ENCODE data around the gene EHD1. TPM values are rescaled to one million over a fixed set of nuclear protein-coding genes. Genes with fewer than 3 reads are reported as not detected.

EHD1 gene
- total RNA-seq, 1 donor from 2014 or later: 357 TPM

GRCh38 chr11:64896448-64897022 is 18.1 kb upstream of the EHD1 start:
- Mint-ChIP-seq H3K4me1 (peaks cover 30% of the 10 kb centered on the region), H3K4me3 (no peak overlapping the region), H3K36me3 (ENCODE audit: low read depth) (peaks cover 47% of the 10 kb centered on the region), H3K27ac (no peak overlapping the region), H3K9me3 (no peaks in the 10 kb centered on the region), H3K27me3 (no peaks in the 10 kb centered on the region)
- no peak for ATAC-seq (ENCODE audit: low read depth)
- no peak for DNase-seq
- ChIA-PET POLR2A (interaction anchor here (0.6 to 27.8 kb wide), 3 partner anchors 9 to 824 kb away, joined by 3 to 1194 read pairs (median 4); partner anchors contain the start of genes CDC42BPG and RNASEH2C), CTCF (interaction anchor here (1.0 to 13.0 kb wide), 2 partner anchors 43 to 51 kb away, joined by 3 to 310 read pairs; partner anchors contain the start of gene CDC42BPG)
- TF ChIP-seq CTCF (IDR thresholded peaks at IDR 0.05): no peak
- intact Hi-C loops (cut with micrococcal nuclease): no loop called here

GRCh38 chr11:64894812-64895452 is 16.5 kb upstream of the EHD1 start:
- Mint-ChIP-seq H3K36me3 (ENCODE audit: low read depth) (peaks cover 36% of the 10 kb centered on the region), H3K4me1 (peaks cover 26% of the 10 kb centered on the region), H3K27me3 (no peaks in the 10 kb centered on the region), H3K4me3 (no peak overlapping the region), H3K9me3 (no peaks in the 10 kb centered on the region), H3K27ac (no peak overlapping the region)
- ChIA-PET POLR2A (interaction anchor here (0.6 to 27.8 kb wide), 3 partner anchors 18 to 86 kb away, joined by 7 to 1194 read pairs (median 11); partner anchors contain the start of gene CDC42BPG), CTCF (interaction anchor here (1.0 to 13.0 kb wide), 9 partner anchors 10 to 109 kb away, joined by 3 to 310 read pairs (median 4); partner anchors contain the start of genes CDC42BPG and EHD1)
- TF ChIP-seq CTCF (IDR thresholded peaks at IDR 0.05): no peak
- DNase-seq: no peak
- no peak for ATAC-seq (ENCODE audit: low read depth)
- intact Hi-C loops (cut with micrococcal nuclease): loop anchor here (1.0 to 2.0 kb wide), 4 partner anchors 48 to 152 kb away; partner anchors contain the start of gene MAP4K2

- Mint-ChIP-seq H3K36me3 (ENCODE audit: low read depth) (peaks cover 29% of the 10 kb centered on the region), H3K9me3 (no peaks in the 10 kb centered on the region), H3K27me3 (no peaks in the 10 kb centered on the region), H3K27ac (no peak overlapping the region), H3K4me1 (peaks cover 26% of the 10 kb centered on the region), H3K4me3 (no peak overlapping the region)
- intact Hi-C loops (cut with micrococcal nuclease): loop anchor here (1.0 to 2.0 kb wide), 4 partner anchors 47 to 151 kb away; partner anchors contain the start of gene MAP4K2
- ChIA-PET CTCF (interaction anchor here (0.8 to 13.0 kb wide), 13 partner anchors 9 to 109 kb away, joined by 3 to 310 read pairs (median 3); partner anchors contain the start of genes CDC42BPG and EHD1), POLR2A (interaction anchor here (1.7 to 27.8 kb wide), 2 partner anchors 18 to 37 kb away, joined by 11 to 1194 read pairs; partner anchors contain the start of gene CDC42BPG)
- DNase-seq (peak; percentile 93), ATAC-seq (ENCODE audit: low read depth) (peak; percentile 99)
- peak; percentile 67 for TF ChIP-seq CTCF (IDR thresholded peaks at IDR 0.05)
These were observed 15.8 kb upstream of the EHD1 start for GRCh38 chr11:64894070-64894811.

GRCh38 chr11:64893194-64894069 is 15.0 kb upstream of the EHD1 start:
- ATAC-seq (ENCODE audit: low read depth): no peak
- Mint-ChIP-seq H3K4me1 (peaks cover 32% of the 10 kb centered on the region), H3K4me3 (no peak overlapping the region), H3K27me3 (no peaks in the 10 kb centered on the region), H3K36me3 (ENCODE audit: low read depth) (peaks cover 25% of the 10 kb centered on the region), H3K9me3 (no peaks in the 10 kb centered on the region), H3K27ac (no peak overlapping the region)
- intact Hi-C loops (cut with micrococcal nuclease): loop anchor here (1.0 to 2.0 kb wide), 4 partner anchors 46 to 150 kb away; partner anchors contain the start of gene MAP4K2
- POLR2A ChIA-PET: interaction anchor here (1.0 to 27.8 kb wide), 3 partner anchors 15 to 36 kb away, joined by 5 to 1194 read pairs (median 11); partner anchors contain the start of genes CDC42BPG and EHD1
- TF ChIP-seq CTCF (IDR thresholded peaks at IDR 0.05): no peak
- CTCF ChIA-PET: interaction anchor here (0.8 to 13.0 kb wide), 11 partner anchors 16 to 108 kb away, joined by 3 to 310 read pairs (median 4); partner anchors contain the start of genes CDC42BPG and EHD1
- no peak for DNase-seq
